KMS-11 (cell line): ENCODE results near the gene FER.
"Not testable (repeated sequence)": the region's sequence is repeated elsewhere in the genome, so short reads cannot be mapped to it uniquely, and the experiment has no call there.

Experiments
- H2AFZ ChIP-seq: fragments of 200-600 bp; sonication (generic); 2 replicates; pipeline ENCODE4 v1.6.1; 2016; ENCODE audit warnings: antibody characterized with exemption, mixed run types, low read depth
- H3K27ac ChIP-seq: fragments of 200-600 bp; sonication (generic); 2 replicates; pipeline ENCODE4 v1.6.1; 2016; ENCODE audit warnings: mild to moderate bottlenecking, mixed run types
- H3K27me3 ChIP-seq: fragments of 200-600 bp; sonication (generic); 2 replicates; pipeline ENCODE4 v1.6.1; 2017; ENCODE audit warnings: mild to moderate bottlenecking, low read depth, mixed run types, moderate library complexity; ENCODE audit not compliant: insufficient read depth
- H3K36me3 ChIP-seq: fragments of 200-600 bp; sonication (generic); 2 replicates; pipeline ENCODE4 v1.6.1; 2017; ENCODE audit warnings: mild to moderate bottlenecking, mixed run types; ENCODE audit not compliant: insufficient read depth
- H3K4me1 ChIP-seq: fragments of 200-600 bp; sonication (generic); 2 replicates; pipeline ENCODE4 v1.6.1; 2016; ENCODE audit warnings: mild to moderate bottlenecking, low read depth, mixed run types; ENCODE audit not compliant: poor library complexity, severe bottlenecking
- H3K4me2 ChIP-seq: fragments of 200-600 bp; sonication (generic); 2 replicates; pipeline ENCODE4 v1.7.0; 2016; ENCODE audit warnings: mild to moderate bottlenecking, mixed run types
- H3K4me3 ChIP-seq: fragments of 200-600 bp; sonication (generic); IDR thresholded peaks from 2 replicates; pipeline ENCODE4 v1.6.1; 2017; ENCODE audit warnings: low read depth, low read length, mixed read lengths; ENCODE audit not compliant: insufficient read depth
- H3K79me2 ChIP-seq: fragments of 200-600 bp; sonication (generic); 2 replicates; pipeline ENCODE4 v1.6.1; 2016; ENCODE audit warnings: low read depth, mixed run types; ENCODE audit not compliant: insufficient read depth
- H3K9ac ChIP-seq: fragments of 200-600 bp; sonication (generic); 2 replicates; pipeline ENCODE4 v1.6.1; 2016; ENCODE audit warnings: mild to moderate bottlenecking, mixed run types
- H4K20me1 ChIP-seq: fragments of 200-600 bp; sonication (generic); 2 replicates; pipeline ENCODE4 v1.6.1; 2016; ENCODE audit warnings: mild to moderate bottlenecking, mixed run types; ENCODE audit not compliant: insufficient read depth
- TF ChIP-seq, protein P1 (sequence below): fragments of 200-600 bp; sonication (generic); conservative IDR thresholded peaks from 2 replicates; pipeline ENCODE4 v1.6.1; 2017; ENCODE audit warnings: low read depth, mild to moderate bottlenecking, antibody characterized with exemption, low read length, moderate library complexity, mixed read lengths

Gene FER

GRCh38 chr5:108786806-108787483, 39.2 kb downstream of the FER start:
- no peaks in the 10 kb centered on the region for H3K36me3 ChIP-seq
- H3K79me2 ChIP-seq: no peaks in the 10 kb centered on the region
- H3K27me3 ChIP-seq: no peaks in the 10 kb centered on the region
- TF ChIP-seq, protein P1, sequence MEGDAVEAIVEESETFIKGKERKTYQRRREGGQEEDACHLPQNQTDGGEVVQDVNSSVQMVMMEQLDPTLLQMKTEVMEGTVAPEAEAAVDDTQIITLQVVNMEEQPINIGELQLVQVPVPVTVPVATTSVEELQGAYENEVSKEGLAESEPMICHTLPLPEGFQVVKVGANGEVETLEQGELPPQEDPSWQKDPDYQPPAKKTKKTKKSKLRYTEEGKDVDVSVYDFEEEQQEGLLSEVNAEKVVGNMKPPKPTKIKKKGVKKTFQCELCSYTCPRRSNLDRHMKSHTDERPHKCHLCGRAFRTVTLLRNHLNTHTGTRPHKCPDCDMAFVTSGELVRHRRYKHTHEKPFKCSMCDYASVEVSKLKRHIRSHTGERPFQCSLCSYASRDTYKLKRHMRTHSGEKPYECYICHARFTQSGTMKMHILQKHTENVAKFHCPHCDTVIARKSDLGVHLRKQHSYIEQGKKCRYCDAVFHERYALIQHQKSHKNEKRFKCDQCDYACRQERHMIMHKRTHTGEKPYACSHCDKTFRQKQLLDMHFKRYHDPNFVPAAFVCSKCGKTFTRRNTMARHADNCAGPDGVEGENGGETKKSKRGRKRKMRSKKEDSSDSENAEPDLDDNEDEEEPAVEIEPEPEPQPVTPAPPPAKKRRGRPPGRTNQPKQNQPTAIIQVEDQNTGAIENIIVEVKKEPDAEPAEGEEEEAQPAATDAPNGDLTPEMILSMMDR: no peak
- no peak overlapping the region for H3K4me3 ChIP-seq
- no peak overlapping the region for H3K27ac ChIP-seq
- no peak overlapping the region for H3K9ac ChIP-seq
- H3K4me1 ChIP-seq: no peaks in the 10 kb centered on the region
- no peak overlapping the region for H3K4me2 ChIP-seq
- H2AFZ ChIP-seq: no peak overlapping the region
- H4K20me1 ChIP-seq: no peaks in the 10 kb centered on the region

- Histone ChIP-seq H4K20me1 (no peaks in the 10 kb centered on the region), H3K4me1 (no peaks in the 10 kb centered on the region), H3K79me2 (no peaks in the 10 kb centered on the region), H3K27ac (no peak overlapping the region), H2AFZ (no peak overlapping the region), H3K4me3 (no peak overlapping the region), H3K36me3 (no peaks in the 10 kb centered on the region), H3K27me3 (no peaks in the 10 kb centered on the region), H3K4me2 (no peak overlapping the region), H3K9ac (no peak overlapping the region)
- TF ChIP-seq, protein P1: no peak
Observed at GRCh38 chr5:108788142-108788541, 40.4 kb downstream of the FER start.

DNA sequence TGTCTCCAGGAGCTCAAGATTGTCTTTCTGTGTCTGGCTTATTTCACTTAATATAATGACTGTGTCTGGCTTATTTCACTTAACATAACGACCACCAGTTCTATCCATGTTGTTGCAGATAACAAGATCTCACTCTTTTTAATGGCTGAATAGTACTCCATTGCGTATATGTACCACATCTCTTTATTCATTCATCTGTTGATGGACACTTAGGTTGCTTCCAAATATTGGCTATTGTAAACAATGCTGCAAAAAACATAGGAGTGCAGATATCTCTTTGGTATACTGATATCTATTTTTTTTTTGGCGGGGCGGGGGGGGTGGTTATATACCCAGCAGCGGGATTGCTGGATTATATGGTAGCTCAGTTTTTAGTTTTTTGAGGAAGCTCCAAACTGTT, 45.5 kb downstream of the FER start:
- H3K79me2 ChIP-seq: no peaks in the 10 kb centered on the region
- no peak overlapping the region for H2AFZ ChIP-seq
- H3K27ac ChIP-seq: no peak overlapping the region
- no peak overlapping the region for H3K4me3 ChIP-seq
- H3K9ac ChIP-seq: no peak overlapping the region
- no peaks in the 10 kb centered on the region for H3K27me3 ChIP-seq
- no peaks in the 10 kb centered on the region for H3K36me3 ChIP-seq
- no peaks in the 10 kb centered on the region for H3K4me1 ChIP-seq
- TF ChIP-seq, protein P1: no peak
- no peak overlapping the region for H3K4me2 ChIP-seq
- H4K20me1 ChIP-seq: no peaks in the 10 kb centered on the region

- H3K9ac ChIP-seq, H3K27ac ChIP-seq, H3K4me2 ChIP-seq, H4K20me1 ChIP-seq, H3K36me3 ChIP-seq, H3K27me3 ChIP-seq, H2AFZ ChIP-seq, H3K79me2 ChIP-seq, H3K4me1 ChIP-seq, H3K4me3 ChIP-seq: not testable (repeated sequence)
Observed at GRCh38 chr5:108794349-108794748, 46.7 kb downstream of the FER start.

DNA sequence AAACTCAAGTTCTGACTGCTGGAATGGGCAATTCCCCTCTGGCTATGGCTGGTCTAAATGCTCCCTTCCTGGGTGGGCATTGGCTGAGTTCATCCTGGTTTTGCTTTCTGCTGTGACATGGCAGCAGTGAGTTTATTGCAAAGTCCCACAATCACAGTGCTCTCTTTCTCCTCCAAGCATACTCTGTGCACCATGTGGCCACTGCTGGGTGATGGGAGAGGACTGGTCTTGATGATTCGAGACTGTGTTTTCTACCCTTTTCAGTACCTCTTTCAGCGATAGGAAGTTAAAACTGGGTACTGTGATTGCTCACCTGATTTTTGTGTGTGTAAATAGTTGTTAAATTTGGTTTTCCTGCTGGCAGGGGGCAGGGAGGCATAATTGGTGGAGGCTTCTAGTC, 49.7 kb downstream of the FER start:
- no peaks in the 10 kb centered on the region for H3K27me3 ChIP-seq
- no peaks in the 10 kb centered on the region for H4K20me1 ChIP-seq
- H3K4me3 ChIP-seq: no peak overlapping the region
- no peak overlapping the region for H2AFZ ChIP-seq
- H3K36me3 ChIP-seq: no peaks in the 10 kb centered on the region
- H3K9ac ChIP-seq: no peak overlapping the region
- H3K79me2 ChIP-seq: no peaks in the 10 kb centered on the region
- no peak overlapping the region for H3K27ac ChIP-seq
- no peaks in the 10 kb centered on the region for H3K4me1 ChIP-seq
- TF ChIP-seq, protein P1: no peak
- no peak overlapping the region for H3K4me2 ChIP-seq
